ENCODE results near the gene RNU6-9. TPM values are rescaled to one million over a fixed set of nuclear protein-coding genes. Genes with fewer than 3 reads are reported as not detected.

The RNU6-9 gene
- total and polyA plus RNA-seq, 2 of the 13 experiments (the other 11 are each of a cell fraction or from before 2014, with no cell fraction given), result under 0.01 TPM; not detected in 1

- TF ChIP-seq PAXIP1 (CRISPR knock-in tag; conservative IDR thresholded peaks at IDR 0.05), result no peak
- TF ChIP-seq HES4 (CRISPR knock-in tag; IDR thresholded peaks at IDR 0.05; ENCODE audit: borderline replicate concordance), result peak; percentile 2; the same call in 1 of the 2 replicates
- no peak for TF ChIP-seq ELF1 (CRISPR knock-in tag; IDR thresholded peaks at IDR 0.05)
- no peak for TF ChIP-seq ARID5B (CRISPR knock-in tag; IDR thresholded peaks at IDR 0.05)
- peak; percentile 44; the same call in 1 of the 2 replicates for TF ChIP-seq HMGXB3 (CRISPR knock-in tag; IDR thresholded peaks at IDR 0.05; ENCODE audit: borderline replicate concordance)
- TF ChIP-seq MYC (CRISPR knock-in tag; IDR thresholded peaks at IDR 0.05; ENCODE audit: borderline replicate concordance), result no peak; the same call in none of the 2 replicates
- no peak for TF ChIP-seq ZNF205 (CRISPR knock-in tag; IDR thresholded peaks at IDR 0.05)
- no peak for TF ChIP-seq ZNF782 (CRISPR knock-in tag; IDR thresholded peaks at IDR 0.05; ENCODE audit: borderline replicate concordance)
- TF ChIP-seq ZNF547 (CRISPR knock-in tag; IDR thresholded peaks at IDR 0.05), result peak; percentile 17; the same call in 1 of the 2 replicates
- TF ChIP-seq ZBTB46 (CRISPR knock-in tag; IDR thresholded peaks at IDR 0.05; ENCODE audit: borderline replicate concordance), result no peak
- TF ChIP-seq NR2F1 (CRISPR knock-in tag; IDR thresholded peaks at IDR 0.05), result no peak
- TF ChIP-seq ZC3H4 (CRISPR knock-in tag; IDR thresholded peaks at IDR 0.05; ENCODE audit: borderline replicate concordance), result no peak
- TF ChIP-seq TAF15 (IDR thresholded peaks at IDR 0.05; ENCODE audit: low read depth, low read length, poor library complexity, severe bottlenecking), result peak; percentile 31
- no peak for TF ChIP-seq FOXJ3 (CRISPR knock-in tag; IDR thresholded peaks at IDR 0.05; ENCODE audit: borderline replicate concordance)
Measured at GRCh38 chr19:924553-925086, 31.3 kb downstream of the RNU6-9 start (continued).

Data from HepG2 (cell line).